NCI-H82 treated with DMSO at 0.1 percent for 48 hours (cell line): ENCODE results near the gene RMND5B.

ENCODE experiments used
- DNase-seq: peaks from one replicate; lab custom pipeline; 2025; ENCODE audit not compliant: unreplicated experiment; lab: John Stamatoyannopoulos, UW

RMND5B gene

DNA sequence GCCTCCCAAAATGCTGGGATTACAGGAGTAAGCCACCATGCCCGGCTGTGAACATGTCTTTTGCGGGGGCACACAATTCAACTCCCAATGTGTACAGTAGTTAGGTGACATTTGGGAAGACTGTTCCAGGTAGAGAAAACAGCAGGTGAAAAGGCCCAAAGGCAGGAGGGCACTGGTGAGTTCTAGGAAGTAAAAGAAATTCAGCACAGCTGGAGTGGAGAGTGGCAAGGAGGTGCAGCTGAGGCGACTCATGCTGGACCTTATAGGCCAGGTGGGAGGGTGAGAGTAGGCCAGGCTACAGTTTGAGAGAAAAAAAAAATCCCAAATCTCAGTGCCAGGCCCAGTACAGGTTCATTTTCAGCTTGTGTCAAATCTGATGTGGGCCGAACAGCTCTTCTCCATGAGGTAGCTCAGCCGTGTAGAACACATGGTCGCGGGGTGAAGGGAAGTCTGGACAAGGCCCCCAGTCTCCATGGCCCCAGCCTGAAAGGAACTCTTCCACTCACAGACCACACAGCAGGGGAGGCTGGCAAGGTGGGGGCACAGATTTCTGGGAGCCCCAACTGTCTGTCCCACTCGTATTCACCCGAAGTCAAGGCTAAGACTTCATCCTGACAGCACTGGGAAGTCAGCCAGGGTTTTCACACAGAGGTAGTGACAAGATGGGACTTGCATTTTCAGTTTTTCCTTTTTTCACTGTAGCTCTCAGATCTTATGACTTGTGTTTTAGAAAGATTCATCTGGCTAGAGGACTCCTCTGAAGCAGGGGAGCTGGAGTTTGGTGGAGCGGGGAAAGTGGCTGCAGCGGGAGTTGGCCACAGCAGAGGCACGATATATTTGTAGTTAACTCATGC, 69.0 kb downstream of the RMND5B start:
- DNase-seq, result no peak
